SK-N-SH (cell line): ENCODE data around the gene OR2T5.
"Not testable (repeated sequence)": the region's sequence is repeated elsewhere in the genome, so short reads cannot be mapped to it uniquely, and the experiment has no call there.

Experiments used
- CTCF ChIP-seq: fragments of 200-600 bp; sonication (generic); IDR thresholded peaks from 2 replicates; pipeline ENCODE4 v1.6.1; 2017; ENCODE audit warnings: antibody characterized with exemption, mild to moderate bottlenecking, moderate library complexity
- EP300 ChIP-seq, 2 experiments: IDR thresholded peaks; 2 replicates each; pipeline versions ENCODE4 v1.4.0 to v1.6.1; 2012; ENCODE audit warnings: borderline replicate concordance in 1 of 2, low read depth in 1 of 2, low read length in 1 of 2
- EZH2phosphoT487 ChIP-seq: fragments of 200-600 bp; sonication (generic); IDR thresholded peaks from 2 replicates; pipeline ENCODE4 v1.6.1; 2017; ENCODE audit warnings: low read depth, mixed run types, mild to moderate bottlenecking, antibody characterized with exemption, moderate library complexity, borderline replicate concordance
- POLR2AphosphoS5 ChIP-seq: IDR thresholded peaks from 2 replicates; pipeline ENCODE4 v1.6.1; 2012; ENCODE audit warnings: low read depth, low read length
- RAD21 ChIP-seq: IDR thresholded peaks from 2 replicates; pipeline ENCODE4 v1.6.1; 2012; ENCODE audit warnings: mild to moderate bottlenecking, low read length
- RCOR1 ChIP-seq: fragments of 150-350 bp; IDR thresholded peaks from 2 replicates; pipeline ENCODE4 v1.6.1; 2017; ENCODE audit warnings: antibody characterized with exemption, low read length
- TAF1 ChIP-seq: IDR thresholded peaks from 2 replicates; pipeline ENCODE4 v1.6.1; 2012; ENCODE audit warnings: low read depth, mild to moderate bottlenecking, low read length, moderate library complexity, borderline replicate concordance
- USF2 ChIP-seq: fragments of 150-350 bp; IDR thresholded peaks from 2 replicates; pipeline ENCODE4 v1.6.1; 2017; ENCODE audit warnings: antibody characterized with exemption, low read length, low read depth, borderline replicate concordance
- YY1 ChIP-seq: IDR thresholded peaks from 2 replicates; pipeline ENCODE4 v1.4.0; 2012; ENCODE audit warnings: low read depth, mild to moderate bottlenecking
- TF ChIP-seq, protein P1 (sequence below): IDR thresholded peaks from 2 replicates; pipeline ENCODE4 v1.4.0; 2012; ENCODE audit warnings: low read depth, borderline replicate concordance
- TF ChIP-seq, protein P2 (sequence below): IDR thresholded peaks from 2 replicates; pipeline ENCODE4; 2012
- TF ChIP-seq, protein P3 (sequence below): IDR thresholded peaks from 2 replicates; pipeline ENCODE4 v1.4.0; 2012; ENCODE audit warnings: low read depth

GRCh38 chr1:248472111-248472510, 16.3 kb upstream of the OR2T5 start:
- TF ChIP-seq TAF1; POLR2AphosphoS5; EP300 (IDR thresholded peaks at IDR 0.05; ENCODE audit: borderline replicate concordance in 1 of 2, low read depth in 1 of 2, low read length in 1 of 2); RCOR1; RAD21; CTCF; YY1; EZH2phosphoT487; USF2: not testable (repeated sequence)
- TF ChIP-seq, protein P1, sequence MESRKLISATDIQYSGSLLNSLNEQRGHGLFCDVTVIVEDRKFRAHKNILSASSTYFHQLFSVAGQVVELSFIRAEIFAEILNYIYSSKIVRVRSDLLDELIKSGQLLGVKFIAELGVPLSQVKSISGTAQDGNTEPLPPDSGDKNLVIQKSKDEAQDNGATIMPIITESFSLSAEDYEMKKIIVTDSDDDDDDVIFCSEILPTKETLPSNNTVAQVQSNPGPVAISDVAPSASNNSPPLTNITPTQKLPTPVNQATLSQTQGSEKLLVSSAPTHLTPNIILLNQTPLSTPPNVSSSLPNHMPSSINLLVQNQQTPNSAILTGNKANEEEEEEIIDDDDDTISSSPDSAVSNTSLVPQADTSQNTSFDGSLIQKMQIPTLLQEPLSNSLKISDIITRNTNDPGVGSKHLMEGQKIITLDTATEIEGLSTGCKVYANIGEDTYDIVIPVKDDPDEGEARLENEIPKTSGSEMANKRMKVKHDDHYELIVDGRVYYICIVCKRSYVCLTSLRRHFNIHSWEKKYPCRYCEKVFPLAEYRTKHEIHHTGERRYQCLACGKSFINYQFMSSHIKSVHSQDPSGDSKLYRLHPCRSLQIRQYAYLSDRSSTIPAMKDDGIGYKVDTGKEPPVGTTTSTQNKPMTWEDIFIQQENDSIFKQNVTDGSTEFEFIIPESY = not testable (repeated sequence)
- TF ChIP-seq, protein P2, sequence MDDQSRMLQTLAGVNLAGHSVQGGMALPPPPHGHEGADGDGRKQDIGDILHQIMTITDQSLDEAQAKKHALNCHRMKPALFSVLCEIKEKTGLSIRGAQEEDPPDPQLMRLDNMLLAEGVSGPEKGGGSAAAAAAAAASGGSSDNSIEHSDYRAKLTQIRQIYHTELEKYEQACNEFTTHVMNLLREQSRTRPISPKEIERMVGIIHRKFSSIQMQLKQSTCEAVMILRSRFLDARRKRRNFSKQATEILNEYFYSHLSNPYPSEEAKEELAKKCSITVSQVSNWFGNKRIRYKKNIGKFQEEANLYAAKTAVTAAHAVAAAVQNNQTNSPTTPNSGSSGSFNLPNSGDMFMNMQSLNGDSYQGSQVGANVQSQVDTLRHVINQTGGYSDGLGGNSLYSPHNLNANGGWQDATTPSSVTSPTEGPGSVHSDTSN = not testable (repeated sequence)
- TF ChIP-seq, protein P3, sequence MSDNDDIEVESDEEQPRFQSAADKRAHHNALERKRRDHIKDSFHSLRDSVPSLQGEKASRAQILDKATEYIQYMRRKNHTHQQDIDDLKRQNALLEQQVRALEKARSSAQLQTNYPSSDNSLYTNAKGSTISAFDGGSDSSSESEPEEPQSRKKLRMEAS = not testable (repeated sequence)
